Stimulated activated CD4-positive, alpha-beta T cell treated with anti-CD3 and anti-CD28 coated beads, Interleukin-12 subunit alpha, Interleukin-12 subunit beta, amount 100 ng/mL, for 48 hours (primary cell): ENCODE measurements around the gene TCIRG1.

Experiments
- DNase-seq, 3 donors: peaks; one replicate each; pipeline ENCODE4 v3.0.0-alpha.2; 2020; ENCODE audit warnings: low read depth in 2 of 3, low spot score in 1 of 3

The TCIRG1 gene

DNA sequence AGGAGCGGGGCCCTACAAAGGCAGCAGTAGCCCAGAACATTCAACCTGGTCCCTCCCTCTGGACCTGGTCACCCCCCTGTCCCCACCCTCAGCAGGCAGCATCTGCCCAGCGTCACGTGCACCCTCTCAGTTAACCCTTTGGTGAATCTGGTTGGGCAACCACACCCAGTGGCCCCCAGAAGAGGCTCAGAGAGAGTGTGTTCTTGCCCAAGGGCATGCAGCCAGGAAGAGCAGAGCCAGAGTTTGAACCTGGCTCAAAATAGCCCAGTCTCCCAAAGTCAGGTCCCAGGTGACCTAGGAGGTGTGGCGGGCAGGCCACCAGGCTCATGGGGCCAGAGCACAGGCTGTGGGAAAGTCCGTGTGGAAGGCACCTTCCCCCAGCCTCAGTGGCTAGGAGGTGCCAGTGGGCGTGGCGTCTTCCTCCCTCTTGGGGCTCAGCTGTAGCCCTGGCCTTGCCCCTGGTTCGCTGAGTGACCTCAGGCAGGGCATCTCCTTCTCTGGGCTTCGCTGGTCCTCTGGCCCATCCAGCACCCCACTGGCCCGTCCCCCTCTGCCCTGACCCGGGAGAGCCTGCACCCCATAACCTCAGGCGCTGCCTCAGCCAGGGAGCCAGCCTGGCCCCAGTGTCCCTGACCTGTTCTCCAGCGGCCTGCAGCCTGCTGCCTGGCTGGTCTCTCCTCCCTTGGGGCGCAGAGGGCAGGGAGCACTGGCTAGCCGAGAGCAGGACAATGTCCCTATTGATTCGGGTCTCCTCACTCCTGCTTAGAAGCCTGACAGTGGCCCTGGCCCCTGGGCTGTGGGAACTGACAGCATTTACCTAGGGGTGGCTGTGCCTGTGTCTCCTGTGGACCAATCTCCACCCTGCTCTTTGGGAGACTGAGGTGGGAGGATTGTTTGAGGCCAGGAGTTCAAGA is 21.7 kb upstream of the TCIRG1 start:
- no peak for DNase-seq

DNA sequence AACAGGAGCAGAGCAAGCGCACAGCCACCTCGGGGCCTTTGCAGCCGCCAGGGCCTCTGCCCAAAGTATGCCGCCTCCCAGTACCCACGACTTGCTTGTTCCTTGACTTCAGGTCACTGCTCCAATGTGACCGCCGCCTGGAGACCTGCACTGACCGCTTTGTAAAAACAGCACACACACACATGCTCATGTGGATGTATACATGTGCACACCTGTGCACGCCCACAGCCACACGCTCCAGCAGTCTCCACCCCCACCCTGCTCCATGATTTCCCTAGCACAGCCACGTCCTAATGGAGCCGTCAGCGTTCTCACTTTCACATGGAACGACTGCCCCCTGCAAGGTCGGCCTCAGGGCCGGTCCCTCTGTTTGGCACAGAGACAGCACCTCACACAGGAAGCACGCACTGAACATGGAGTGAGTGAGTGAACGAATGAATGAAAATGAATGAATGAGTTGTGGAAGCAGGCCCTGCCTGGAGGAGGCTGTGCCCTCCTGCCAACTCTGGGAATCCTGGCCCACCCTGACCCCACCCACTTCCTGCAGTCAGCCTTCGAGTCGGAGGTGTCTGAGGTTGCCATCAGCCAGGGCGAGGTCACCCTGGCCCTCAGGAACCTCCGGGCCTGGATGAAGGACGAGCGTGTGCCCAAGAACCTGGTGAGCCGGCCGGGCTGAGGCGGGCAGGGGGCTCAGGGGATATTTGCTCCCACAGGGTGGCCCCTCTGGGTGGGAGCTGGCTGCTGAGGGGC is 20.7 kb upstream of the TCIRG1 start:
- DNase-seq = no peak

DNA sequence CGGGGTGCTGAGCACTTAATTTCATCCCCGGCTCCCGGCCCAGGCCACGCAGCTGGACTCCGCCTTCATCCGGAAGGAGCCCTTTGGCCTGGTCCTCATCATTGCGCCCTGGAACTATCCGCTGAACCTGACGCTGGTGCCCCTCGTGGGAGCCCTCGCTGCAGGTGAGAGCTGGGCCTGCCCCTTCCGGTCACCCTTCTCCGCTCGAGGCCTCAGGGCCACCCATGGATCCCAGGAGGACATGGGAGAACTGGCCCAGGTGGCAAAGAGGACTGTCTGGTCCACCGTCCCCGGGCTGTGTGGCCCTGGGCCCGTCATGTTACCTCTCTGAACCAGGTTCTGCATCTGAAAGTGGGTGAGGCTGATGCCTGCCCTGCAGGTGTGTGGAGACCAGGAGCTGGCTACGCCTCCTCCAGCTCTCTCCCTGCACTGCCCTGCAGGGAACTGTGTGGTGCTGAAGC is 20.1 kb upstream of the TCIRG1 start:
- DNase-seq = no peak

DNA sequence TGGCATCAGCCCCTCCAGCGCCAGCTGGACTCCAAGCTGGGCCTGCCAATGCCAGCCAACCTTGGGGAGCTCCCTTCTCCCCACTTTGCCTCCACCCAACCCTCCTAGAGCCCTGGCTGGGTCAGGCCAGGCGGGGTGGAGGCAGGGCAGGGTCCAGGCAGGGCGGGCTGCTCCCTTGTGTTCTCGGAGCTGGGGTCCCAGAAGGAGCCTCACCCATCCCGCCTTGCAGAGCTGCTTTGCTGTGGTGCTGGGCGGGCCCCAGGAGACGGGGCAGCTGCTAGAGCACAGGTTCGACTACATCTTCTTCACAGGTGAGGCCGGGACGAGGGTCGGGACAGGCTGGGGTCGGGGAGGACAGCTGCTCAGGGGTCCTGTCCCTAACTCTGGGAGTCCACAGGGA is 19.3 kb upstream of the TCIRG1 start:
- DNase-seq = no peak

DNA sequence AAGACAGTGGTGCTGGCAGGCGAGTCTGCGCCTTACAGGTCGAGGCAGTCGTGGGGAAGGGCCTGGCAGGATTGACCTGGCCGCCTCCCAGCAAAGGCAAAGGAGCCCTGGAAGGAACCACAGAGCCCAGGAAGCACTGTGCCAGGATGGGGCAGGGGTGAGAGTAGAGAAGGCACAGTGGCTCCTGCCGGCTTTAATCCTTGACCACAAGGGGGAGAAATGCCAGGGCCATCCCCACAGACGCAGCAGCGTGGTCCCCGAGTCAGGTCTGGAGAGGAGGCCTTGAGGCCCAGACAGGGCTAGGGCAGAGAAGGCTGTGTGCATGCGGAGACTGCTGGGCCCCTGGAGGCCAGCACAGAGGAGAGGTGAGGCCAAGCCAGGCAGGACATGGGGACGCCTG is 18.2 kb upstream of the TCIRG1 start:
- DNase-seq = no peak

DNA sequence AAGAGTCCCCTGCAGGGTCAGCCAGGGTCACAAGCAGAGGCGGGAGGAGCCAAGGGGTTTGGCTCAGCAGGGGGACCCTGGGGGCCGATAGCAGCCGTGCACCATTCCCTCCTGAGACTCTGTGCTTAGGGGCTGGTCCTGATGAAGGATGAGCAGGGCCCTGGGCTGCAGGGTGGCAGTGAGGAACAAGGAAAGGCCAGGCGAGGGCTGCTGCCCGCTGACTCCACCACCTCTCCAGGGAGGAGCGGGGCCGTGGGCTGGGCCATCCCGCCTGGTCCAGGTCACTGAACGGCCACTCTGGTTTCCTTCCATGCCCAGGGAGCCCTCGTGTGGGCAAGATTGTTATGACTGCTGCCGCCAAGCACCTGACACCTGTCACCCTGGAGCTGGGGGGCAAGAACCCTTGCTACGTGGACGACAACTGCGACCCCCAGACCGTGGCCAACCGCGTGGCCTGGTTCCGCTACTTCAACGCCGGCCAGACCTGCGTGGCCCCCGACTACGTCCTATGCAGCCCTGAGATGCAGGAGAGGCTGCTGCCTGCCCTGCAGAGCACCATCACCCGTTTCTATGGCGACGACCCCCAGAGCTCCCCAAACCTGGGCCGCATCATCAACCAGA is 17.5 kb upstream of the TCIRG1 start:
- DNase-seq = no peak

DNA sequence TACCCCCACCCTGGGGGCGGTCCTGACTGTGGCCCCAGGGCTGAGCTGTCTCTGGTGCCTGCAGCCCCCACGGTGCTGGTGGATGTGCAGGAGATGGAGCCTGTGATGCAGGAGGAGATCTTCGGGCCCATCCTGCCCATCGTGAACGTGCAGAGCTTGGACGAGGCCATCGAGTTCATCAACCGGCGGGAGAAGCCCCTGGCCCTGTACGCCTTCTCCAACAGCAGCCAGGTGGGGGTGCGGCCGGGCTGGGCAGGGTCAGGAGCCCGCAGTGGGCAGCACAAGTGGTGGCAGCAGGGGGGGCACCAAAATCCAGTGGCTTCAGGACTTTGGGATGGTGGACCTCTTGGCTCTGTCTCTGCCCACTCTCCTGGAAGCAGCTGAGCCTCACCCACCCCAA is 16.3 kb upstream of the TCIRG1 start:
- DNase-seq = no peak

DNA sequence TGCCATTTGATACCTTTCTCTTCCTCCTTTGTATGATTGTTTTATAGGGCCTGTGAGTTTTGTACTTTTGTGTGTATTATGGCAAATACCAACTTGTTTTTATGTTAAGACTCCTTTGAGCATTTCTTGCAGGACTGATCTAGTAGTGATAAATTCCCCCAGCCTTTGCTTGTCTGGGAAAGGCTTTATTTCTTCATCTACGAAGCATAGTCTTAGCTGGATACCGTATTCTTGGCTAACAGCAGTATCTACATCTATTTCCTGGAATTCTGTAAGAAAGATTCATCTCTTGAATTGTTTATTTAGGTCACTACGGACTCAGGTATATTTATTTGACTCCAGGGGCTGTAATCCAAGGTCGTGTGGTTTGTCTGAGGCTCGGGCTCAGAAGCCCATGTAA is 14.3 kb upstream of the TCIRG1 start:
- no peak for DNase-seq

DNA sequence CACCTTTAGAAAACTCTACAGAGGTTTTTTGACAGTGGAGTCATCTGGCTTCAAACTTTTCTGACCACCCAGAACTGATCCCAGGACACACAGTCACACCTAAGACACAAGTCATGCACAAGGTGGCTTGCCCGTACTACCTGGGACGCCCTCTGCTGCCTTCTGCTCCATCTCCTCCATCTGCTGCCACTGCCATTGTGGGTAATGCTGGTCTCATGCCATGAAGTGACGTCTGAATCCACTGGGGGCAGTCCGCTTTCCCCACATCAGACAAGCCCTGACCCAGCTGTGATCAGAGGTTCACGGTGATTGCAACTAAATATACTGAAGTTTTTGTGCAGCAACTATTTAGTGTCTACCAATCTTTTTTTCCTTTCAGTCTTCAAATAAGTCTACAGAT is 13.8 kb upstream of the TCIRG1 start:
- DNase-seq = no peak

DNA sequence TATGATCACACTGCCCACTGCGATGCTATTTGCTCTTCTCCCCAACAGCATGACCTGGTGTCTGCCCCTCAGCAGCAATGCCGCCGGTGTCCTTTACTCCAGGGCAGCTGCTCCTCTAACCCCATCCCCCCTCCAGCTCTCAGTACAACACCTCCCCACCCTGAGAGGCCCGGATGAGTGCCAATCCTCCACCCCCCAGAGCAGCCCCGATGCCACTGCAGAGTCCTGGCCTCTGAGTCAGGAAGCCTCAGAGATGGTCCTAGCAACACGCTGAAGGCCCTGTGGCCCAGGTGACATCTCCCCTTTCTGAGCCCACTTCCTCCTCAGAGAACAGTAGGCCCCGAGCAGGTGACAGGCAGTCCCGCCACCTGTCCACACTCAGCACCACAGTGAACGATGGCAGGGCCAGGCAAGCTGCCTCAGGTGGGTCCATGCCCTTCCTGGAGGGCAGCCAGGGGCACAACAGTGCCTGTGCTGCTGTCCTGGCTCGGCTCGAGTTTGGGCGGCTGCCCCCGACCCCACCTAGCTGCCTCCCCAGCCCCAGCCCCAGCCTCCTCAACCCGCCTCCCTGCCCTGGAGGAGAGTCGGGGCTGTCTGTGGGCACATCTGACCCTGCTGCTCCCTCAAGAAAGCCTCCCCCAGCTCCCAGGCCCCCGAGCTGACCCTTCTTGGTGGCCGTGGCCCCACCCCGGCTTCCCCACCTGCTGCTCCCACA is 12.3 kb upstream of the TCIRG1 start:
- no peak for DNase-seq

DNA sequence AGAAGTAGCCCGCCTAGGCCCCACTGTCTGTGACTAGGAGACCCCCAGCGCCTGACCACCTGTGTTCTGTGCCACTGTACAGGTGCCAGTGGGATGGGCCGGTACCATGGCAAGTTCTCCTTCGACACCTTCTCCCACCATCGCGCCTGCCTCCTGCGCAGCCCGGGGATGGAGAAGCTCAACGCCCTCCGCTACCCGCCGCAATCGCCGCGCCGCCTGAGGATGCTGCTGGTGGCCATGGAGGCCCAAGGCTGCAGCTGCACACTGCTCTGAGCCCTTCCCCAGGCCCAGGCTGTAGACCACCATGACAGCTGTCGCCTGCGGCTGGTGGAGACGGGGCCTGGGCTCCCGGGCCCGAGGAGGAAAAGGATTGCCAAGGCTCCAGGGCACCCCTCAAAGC is 11.2 kb upstream of the TCIRG1 start:
- no peak for DNase-seq

DNA sequence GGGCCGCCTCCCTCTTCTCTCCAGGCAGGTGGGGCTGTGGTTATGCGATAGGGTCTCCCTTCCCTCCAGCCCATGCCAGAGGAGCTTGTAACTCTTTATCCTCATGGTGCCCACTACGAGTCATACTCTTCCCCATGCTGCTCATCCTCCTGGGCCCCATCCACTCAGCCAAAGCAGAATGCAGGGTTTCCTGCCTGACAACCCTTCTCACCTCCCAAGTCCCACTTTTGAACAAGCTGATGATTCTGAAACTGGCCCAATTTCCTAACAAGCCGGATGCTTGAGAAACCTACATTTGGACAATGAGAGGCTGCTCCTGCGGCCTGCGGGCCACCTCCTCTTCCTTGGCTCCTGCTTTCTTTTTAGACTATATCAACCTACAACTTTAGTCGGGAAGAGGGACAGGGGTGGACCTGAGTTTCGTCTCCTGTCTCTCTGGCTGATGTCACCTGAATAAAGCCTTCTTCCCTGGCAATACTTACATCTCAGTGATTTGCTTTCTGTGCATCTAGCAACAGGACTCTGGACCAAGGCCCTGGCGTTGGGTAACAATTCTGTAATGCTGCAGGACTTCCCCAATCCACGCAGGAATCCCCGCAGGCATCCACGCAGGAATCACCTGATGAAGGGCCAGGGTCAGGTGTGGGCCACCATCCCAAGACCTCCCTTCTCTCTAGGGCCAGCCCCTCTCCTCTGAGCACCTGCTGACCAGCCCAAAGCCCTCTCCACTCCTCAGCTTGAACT is 9.9 kb upstream of the TCIRG1 start:
- DNase-seq = no peak

DNA sequence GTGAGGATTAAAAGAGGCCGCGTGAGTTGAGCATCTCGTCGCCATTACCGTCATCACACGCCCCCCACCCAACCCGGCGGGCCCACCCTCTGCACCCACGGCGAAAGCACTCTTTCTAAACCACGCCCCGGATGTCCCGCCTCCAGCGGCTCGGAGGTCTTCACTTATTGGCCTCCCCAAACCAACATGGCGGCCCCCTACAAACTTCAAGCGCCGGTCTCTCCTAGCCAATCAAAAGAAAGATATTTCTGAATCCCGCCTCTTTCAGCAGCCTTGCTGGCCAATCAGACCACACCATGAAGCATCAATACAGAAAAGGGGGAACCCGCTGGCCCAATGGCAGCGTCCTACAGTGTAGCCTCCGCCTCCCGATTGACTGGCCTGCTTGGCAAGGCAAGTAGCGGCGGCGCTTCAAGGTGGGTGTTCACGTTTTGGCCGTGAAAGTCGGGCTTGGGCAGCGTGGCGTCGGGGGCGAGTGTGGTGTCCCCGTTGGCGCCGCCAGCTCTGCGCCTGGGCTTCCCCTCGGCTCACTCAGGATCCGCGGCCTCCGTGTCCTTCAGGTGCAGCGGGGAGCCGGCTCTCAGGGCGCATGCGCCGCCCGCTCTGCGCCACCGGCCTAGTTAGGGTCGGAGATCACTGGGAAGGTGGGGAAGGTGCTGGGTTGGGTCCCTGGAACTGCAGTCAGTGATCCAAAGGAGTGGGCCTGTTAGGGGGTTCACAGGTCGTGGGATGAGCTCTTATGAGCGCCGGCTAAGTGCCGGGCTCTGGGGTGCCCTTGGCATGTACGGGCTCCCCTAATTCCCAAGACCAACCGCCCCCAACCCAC is 8.3 kb upstream of the TCIRG1 start, which contains the start of gene NDUFS8:
Gene NDUFS8, plus strand, starts transcription at position 364 of the 826 bp plus-strand sequence. CDS start 1,471 bp downstream, outside the sequence.
- peak; percentile 93 to 96 (median 94) for DNase-seq

DNA sequence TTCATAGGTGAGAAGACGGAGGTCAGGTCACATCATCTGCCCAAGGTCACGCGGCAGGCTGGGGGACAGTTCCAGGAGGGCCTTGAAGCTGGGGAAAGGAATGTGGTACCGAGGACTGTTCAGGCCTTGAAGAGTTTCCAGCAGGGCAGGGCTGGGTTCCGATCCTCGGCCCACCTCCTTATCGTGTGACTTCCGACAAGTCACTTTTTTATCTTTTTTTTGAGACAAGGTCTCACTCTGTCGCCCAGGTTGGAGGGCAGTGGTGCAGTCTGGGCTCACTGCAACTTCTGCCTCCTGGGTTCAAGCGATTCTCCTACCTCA is 7.7 kb upstream of the TCIRG1 start:
- no peak for DNase-seq

DNA sequence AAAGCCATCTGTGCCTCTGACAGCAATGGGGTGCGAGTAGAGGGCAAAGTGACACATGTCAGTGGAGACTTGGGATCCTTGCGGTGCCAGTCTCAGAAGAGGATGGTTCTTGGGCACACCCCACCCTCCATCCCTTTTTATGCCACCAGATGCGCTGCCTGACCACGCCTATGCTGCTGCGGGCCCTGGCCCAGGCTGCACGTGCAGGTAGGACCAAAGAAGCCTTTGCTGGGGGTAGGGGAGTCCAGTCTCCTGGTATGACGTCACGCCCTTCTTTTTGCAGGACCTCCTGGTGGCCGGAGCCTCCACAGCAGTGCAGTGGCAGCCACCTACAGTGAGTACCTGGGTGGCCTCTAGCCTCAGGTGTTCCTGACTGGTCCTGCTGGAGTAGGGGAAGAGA is 6.8 kb upstream of the TCIRG1 start:
- no peak for DNase-seq

DNA sequence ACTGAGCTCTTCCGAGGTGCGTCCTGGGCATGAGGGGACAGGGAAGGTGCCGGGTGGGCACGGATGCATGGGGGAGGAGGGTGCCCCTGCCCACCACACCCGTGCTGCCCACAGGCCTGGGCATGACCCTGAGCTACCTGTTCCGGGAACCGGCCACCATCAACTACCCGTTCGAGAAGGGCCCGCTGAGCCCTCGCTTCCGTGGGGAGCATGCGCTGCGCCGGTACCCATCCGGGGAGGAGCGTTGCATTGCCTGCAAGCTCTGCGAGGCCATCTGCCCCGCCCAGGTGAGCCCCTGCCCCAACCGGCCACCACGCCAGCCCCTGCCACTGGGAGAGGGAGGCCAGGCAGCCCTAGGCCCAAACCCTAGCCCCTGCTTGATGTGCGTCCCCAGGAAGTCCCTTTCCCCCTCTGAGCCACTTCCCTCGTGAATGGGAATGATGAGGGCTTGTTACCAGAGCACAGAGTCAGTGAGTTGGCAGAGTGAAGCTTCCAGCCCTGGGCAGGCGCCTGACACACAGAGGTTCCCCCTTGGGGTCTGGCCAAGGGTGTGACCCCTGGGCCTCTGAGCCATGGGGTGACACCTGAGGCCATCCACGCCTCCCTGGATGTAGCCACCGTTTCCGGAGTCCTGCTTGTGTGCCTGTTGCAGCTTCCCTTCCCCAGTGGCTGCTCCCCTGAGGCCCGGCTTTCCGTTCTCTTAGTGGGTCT is 5.7 kb upstream of the TCIRG1 start:
- DNase-seq = no peak

DNA sequence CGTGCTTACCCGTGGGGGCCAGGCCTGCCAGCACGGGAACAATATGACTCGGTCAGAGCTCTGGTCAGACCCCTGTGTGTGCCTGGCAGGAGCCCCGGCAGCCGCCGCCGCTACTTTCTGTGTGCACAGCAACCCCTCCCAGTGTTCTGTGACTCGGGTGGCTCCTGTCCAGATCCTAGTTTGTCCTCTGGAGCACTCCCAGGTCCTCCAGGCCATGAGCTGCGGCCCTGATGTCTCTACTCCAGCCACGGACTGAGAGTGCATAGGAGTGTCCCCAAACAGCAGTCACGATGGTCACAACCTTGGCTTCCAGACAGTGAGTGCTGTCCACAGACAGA is 5.1 kb upstream of the TCIRG1 start:
- no peak for DNase-seq

DNA sequence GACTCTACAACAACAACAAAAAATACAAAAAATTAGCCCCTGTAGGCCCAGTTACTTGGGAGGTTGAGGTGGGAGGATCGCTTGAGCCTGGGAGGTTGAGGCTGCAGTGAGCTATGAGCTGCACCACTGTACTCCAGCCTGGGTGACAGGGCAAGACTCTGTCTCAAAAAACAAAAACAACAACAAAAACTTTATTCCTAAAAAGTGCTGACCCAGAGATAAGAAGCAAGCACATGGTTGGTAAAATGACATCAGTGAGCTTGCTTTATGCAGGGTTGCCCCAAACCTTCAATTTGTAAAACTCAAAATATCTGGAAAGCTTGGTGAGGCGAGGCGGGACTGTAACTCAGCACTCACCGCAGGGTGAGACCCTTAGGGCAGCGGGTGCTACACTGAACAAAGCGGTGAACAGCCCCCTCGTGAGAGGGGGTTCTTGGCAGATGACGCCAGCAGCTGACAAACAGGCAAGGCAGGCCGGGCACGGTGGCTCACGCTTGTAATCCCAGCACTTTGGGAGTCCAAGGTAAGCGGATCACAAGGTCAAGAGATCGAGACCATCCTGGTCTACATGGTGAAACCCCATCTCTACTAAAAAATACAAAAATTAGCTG is 3.5 kb upstream of the TCIRG1 start:
- no peak for DNase-seq
